ENCODE results near the gene MAP4K2. TPM values are rescaled to one million over a fixed set of nuclear protein-coding genes. Genes with fewer than 3 reads are reported as not detected.
A peak's percentile ranks its signal among the peaks of the same experiment; 100 is the strongest.

Gene MAP4K2
- total and polyA plus RNA-seq, 4 donors, result 15.0 to 41.8 (median 23.8) TPM

GRCh38 chr11:64810891-64811272 is 7.9 kb upstream of the MAP4K2 start:
- no peaks in the 10 kb centered on the region for H3K9me3 ChIP-seq (ENCODE audit: control insufficient read depth in 4 of 4, insufficient read depth in 3 of 4, low read length in 3 of 4)
- no peaks in the 10 kb centered on the region for H3K27me3 ChIP-seq (ENCODE audit: control insufficient read depth in 3 of 3, insufficient read depth in 3 of 3, low read length in 2 of 3)
- H3K27ac ChIP-seq (ENCODE audit: low read depth in 1 of 2, low read length in 1 of 2), result no peak overlapping the region
- no peak overlapping the region for H3K4me3 ChIP-seq
- ATAC-seq (ENCODE audit: insufficient read depth, low FRiP score), result peak; percentile 9
- no peak overlapping the region for H3K9ac ChIP-seq (ENCODE audit: insufficient read depth in 1 of 2, low read length in 2 of 2)
- no peak for TF ChIP-seq CTCF (IDR thresholded peaks at IDR 0.05; ENCODE audit: control extremely low read depth, extremely low read depth)
- H3K36me3 ChIP-seq (ENCODE audit: control insufficient read depth in 4 of 4, insufficient read depth in 4 of 4, low read length in 4 of 4), result peaks cover 0 to 13% (median 4%) of the 10 kb centered on the region in 4 donors
- 48 to 53% methylated on average over 17 of the region's 17 CpGs for WGBS, 2 donors
- peak in 2 of 3 donors; percentile 43 to 45 for DNase-seq
- peaks cover 0 to 7% (median 6%) of the 10 kb centered on the region in 5 donors for H3K4me1 ChIP-seq (ENCODE audit: control insufficient read depth in 5 of 5, insufficient read depth in 5 of 5, low read length in 5 of 5)

GRCh38 chr11:64810271-64810890 is 7.4 kb upstream of the MAP4K2 start, which contains the start of gene MEN1:
TSS of gene MEN1 (minus strand) at chr11:64810551. CDS start at chr11:64810109, 442 bp downstream.
- WGBS, 2 donors, result 0% methylated on average over 43 to 46 of the region's 46 CpGs
- Histone ChIP-seq H3K9ac (ENCODE audit: insufficient read depth in 1 of 2, low read length in 2 of 2) (peak within 1 kb of the TSS in 1 of 2 donors; percentile 14), H3K4me3 (peak within 1 kb of the TSS; percentile 79), H3K9me3 (ENCODE audit: control insufficient read depth in 4 of 4, insufficient read depth in 3 of 4, low read length in 3 of 4) (no peaks in the 10 kb centered on the region), H3K4me1 (ENCODE audit: control insufficient read depth in 5 of 5, insufficient read depth in 5 of 5, low read length in 5 of 5) (peaks cover 0 to 7% (median 6%) of the 10 kb centered on the region in 5 donors), H3K27me3 (ENCODE audit: control insufficient read depth in 3 of 3, insufficient read depth in 3 of 3, low read length in 2 of 3) (no peaks in the 10 kb centered on the region), H3K27ac (ENCODE audit: low read depth in 1 of 2, low read length in 1 of 2) (peak within 1 kb of the TSS; percentile 51 to 60), H3K36me3 (ENCODE audit: control insufficient read depth in 4 of 4, insufficient read depth in 4 of 4, low read length in 4 of 4) (peaks cover 0 to 15% (median 7%) of the 10 kb centered on the region in 4 donors)
- DNase-seq (peak; percentile 97 to 98 (median 98)), ATAC-seq (ENCODE audit: insufficient read depth, low FRiP score) (peak; percentile 100)
- TF ChIP-seq CTCF (IDR thresholded peaks at IDR 0.05; ENCODE audit: control extremely low read depth, extremely low read depth), result no peak

- Histone ChIP-seq H3K9ac (ENCODE audit: insufficient read depth in 1 of 2, low read length in 2 of 2) (peak overlapping the region in 1 of 2 donors; percentile 14), H3K4me1 (ENCODE audit: control insufficient read depth in 5 of 5, insufficient read depth in 5 of 5, low read length in 5 of 5) (peaks cover 0 to 7% (median 6%) of the 10 kb centered on the region in 5 donors), H3K9me3 (ENCODE audit: control insufficient read depth in 4 of 4, insufficient read depth in 3 of 4, low read length in 3 of 4) (no peaks in the 10 kb centered on the region), H3K27ac (ENCODE audit: low read depth in 1 of 2, low read length in 1 of 2) (peak overlapping the region in 1 of 2 donors; percentile 60), H3K4me3 (peak overlapping the region; percentile 79), H3K27me3 (ENCODE audit: control insufficient read depth in 3 of 3, insufficient read depth in 3 of 3, low read length in 2 of 3) (no peaks in the 10 kb centered on the region), H3K36me3 (ENCODE audit: control insufficient read depth in 4 of 4, insufficient read depth in 4 of 4, low read length in 4 of 4) (peaks cover 0 to 18% (median 11%) of the 10 kb centered on the region in 4 donors)
- ATAC-seq (ENCODE audit: insufficient read depth, low FRiP score) (peak; percentile 2), DNase-seq (peak in 2 of 3 donors; percentile 21 to 34)
- 4 to 6% methylated on average over 38 to 44 of the region's 44 CpGs for WGBS, 2 donors
- TF ChIP-seq CTCF (IDR thresholded peaks at IDR 0.05; ENCODE audit: control extremely low read depth, extremely low read depth), result no peak
Measured at GRCh38 chr11:64809781-64810241, 6.8 kb upstream of the MAP4K2 start.

Measured in lung (tissue), 12 donors.